ENCODE measurements around the gene MRPS7.
"Not testable (repeated sequence)": the region's sequence is repeated elsewhere in the genome, so short reads cannot be mapped to it uniquely, and the experiment has no call there.

The MRPS7 gene

DNA sequence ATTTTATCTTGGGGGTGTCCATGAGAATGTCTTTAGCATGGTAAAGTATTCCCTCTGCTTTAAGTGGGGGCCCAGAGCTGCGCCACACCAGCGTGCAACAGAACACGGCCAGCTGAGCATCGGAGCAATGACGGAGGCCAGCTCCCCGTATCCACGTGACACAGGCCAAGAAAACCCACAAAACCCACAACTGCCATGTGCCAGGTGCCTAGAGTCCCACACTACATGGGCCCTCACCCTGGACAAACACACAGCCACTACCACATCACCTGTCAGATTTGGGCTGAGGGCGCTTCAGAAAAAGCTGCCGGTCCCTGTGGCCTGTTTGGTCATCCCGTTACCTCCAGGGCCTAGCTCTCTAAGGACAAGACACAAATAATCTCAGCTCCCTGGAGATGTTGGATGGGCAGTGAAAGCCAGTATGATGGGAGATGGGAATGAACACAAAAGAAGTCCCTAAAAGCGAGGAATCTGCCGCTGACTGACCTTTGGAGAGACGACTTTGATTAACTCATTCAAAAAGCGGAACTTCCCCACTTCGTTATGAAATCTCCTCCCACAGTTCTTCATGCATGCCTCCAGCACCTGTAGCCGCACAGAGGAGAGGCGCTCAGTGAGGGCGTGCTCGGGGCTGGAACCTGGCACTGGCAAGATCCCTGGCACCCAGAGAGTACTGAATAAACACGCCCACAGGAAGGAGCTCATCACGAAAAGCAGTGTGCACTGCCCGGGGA, 17.4 kb upstream of the MRPS7 start:
- no peak for DNase-seq (ENCODE audit: low spot score)

DNA sequence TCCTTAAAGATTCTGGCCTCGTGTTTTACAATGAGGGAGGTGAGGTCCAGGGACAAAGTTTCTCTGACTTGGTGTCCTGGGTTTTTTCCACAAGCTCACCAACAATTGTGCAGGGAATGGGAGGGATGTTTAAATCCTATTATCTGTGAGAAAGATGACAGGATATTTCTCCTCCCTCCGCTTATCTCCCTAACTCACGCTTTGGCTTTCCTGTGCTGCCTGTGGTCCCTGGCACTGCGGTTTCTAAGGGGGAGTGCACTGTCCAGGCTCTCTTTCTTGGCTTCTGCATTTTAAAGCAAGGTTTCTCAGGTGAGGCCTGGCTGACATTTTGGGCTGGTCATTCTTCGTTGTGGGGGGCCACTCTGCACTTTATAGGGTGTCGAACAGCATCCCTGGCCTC, 16.7 kb upstream of the MRPS7 start:
- no peak for DNase-seq (ENCODE audit: low spot score)

DNA sequence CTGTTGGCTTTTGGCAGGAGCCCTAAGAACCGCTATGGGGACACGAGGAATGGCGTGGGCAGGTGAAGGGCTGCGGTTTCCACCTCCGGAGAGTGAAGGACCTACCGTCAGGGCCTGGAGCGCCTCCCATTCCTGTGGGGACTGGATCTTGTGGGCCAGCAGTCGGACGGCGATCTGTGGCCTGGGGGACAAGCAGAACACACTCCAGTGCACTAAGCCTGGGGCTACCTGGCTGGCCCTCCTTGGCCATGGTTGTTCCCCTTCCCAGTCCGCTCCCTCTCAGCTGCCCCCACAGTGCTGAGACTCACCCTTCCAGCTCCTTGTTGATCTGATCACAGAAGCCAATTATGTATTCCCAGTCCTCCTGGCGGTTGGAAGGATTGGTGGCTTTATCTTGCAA, 15.3 kb upstream of the MRPS7 start:
- DNase-seq (ENCODE audit: low spot score) = no peak

DNA sequence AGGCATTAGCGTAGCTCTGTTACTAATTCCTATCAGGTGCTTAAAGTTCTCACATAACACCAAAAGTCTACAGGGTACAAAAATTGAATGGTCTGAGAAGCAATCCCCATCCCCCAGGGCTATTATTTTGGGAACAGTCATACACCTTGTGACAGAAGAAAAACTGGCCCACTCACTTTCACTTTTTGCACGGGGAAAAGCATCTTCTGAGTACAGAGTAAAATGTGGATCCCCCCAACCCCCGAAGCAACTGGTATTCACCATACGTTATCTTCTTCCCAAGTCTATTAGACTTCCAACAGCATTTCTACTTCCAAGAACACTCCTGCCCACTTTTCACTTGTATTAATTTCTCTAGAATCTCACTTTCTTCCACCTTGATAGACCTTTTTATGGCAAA, 12.1 kb upstream of the MRPS7 start:
- no peak for DNase-seq (ENCODE audit: low spot score)

DNA sequence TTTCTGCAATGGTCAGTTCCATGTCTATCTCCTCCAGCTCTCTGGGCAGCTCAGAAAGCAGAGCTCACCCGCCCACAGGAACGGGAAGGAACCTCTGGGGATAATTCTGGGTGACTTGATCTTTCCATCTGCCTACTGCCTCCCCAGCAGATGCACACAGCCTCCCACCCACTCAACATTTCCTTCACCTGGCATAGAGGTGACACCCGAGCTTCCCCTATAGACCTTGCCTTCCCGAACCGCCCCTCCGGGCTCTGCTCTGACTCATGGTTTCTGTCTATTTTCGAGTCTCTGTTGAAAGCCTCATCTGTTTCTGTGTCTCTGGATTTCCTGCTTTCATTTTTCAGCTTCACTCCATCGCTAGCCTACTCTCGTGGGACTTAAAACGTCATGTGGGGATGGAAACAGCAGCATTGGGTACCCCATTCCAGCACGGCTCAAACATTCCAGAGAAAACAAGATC, 11.6 kb upstream of the MRPS7 start:
- DNase-seq (ENCODE audit: low spot score) = no peak

DNA sequence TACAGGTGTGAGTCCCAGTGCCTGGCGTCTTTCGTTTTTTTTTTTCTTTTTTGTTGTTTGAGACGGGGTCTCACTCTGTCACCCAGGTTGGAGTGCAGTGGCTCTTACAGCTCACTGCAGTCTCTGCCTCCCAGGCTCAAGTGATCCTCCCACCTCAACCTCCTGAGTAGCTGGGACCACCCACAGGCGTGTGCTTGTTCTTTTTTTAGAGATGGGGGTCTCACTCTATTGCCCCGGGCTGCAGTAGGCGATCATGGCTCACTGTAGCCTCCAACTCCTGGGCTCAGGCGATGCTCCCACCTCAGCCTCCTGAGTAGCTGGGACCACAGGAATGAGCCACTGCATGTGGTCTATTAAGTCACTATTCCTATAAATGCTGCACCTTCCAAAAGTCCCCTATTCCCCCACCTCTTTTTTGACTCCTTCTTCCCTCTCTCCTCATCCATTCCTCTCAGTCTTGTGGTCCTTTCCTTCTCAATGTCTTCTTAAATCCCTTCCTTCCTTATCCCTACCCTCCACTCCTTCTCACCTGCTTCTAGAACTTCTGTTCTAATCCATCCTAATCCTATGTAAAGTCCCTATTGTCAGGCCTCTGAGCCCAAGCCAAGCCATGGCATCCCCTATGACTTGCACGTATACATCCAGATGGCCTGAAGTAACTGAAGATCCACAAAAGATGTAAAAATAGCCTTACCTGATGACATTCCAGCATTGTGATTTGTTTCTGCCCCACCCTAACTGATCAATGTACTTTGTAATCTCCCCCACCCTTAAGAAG, 9.5 kb upstream of the MRPS7 start:
- no peak for DNase-seq (ENCODE audit: low spot score)

DNA sequence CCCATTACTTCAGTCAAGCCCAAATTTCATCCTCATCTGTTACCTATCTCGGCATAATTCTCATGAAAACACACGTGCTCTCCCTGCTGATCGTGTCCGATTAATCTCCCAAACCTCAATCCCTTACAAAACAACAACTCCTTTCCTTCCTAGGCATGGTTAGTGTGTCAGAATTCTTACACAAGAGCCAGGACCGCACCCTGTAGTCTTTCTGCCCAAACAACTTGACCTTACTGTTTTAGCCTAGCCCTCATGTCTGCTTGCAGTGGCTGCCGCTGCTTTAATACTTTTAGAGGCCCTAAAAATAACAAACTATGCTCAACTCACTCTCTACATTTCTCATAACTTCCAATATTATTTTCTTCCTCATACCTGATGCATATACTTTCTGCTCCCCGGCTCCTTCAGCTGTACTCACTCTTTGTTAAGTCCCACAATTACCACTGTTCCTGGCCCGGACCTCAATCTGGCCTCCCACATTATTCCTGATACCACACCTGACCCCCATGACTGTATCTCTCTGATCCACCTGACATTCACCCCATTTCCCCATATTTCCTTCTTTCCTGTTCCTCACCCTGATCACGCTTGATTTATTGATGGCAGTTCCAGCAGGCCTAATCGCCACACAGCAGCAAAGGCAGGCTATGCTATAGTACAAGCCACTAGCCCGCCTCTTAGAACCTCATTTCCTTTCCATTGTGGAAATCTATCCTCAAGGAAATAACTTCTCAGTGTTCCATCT, 5.6 kb upstream of the MRPS7 start:
- DNase-seq (ENCODE audit: low spot score) = not testable (repeated sequence)

DNA sequence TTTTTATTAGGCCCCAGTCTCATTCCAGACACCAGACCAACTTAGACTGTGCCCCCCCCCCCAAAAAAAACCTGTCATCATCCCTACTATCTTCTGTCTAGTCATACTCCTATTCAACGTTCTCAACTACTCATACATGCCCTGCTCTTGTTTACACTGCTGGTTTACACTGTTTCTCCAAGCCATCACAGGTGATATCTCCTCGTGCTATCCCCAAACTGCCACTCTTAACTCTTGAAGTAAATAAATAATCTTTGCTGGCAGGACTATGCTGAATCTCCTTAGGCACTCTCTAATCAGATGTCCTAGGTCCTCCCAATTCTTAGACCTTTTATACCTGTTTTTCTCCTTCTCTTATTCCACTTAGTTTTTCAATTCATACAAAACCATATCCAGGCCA, 4.5 kb upstream of the MRPS7 start:
- not testable (repeated sequence) for DNase-seq (ENCODE audit: low spot score)

DNA sequence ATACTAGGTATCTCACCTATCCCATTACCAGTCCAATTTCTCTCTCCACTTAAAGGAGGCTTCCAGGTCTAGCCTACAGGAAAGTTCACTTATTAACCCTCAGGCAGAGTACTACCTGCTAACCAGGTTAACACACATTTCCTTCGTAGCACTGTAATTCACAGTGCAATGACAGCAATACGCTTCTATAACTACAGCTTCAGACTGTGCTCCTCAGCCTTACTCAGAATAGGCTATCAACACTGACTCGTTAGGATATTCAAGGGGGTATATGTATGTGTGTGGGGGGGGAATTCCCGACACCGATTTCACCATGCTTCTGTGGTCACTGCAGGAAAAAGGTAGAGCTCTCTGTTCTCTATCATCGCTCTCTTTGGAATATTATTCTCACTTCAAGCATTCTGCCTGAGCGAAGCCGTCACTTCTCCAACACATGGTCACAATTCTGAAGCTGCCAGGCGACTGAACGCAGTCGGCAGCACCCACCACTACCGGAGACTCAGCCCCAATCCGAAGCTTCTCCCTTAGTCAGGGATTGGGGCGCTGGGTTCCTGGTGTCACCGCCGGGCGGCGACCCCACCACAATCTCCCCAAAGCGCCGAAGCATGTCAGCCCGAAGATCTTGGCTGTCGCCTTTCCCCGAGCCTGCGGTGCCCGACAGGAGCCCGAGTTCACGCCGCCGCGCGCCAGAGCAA, 891 bp upstream of the MRPS7 start:
- no peak for DNase-seq (ENCODE audit: low spot score)

DNA sequence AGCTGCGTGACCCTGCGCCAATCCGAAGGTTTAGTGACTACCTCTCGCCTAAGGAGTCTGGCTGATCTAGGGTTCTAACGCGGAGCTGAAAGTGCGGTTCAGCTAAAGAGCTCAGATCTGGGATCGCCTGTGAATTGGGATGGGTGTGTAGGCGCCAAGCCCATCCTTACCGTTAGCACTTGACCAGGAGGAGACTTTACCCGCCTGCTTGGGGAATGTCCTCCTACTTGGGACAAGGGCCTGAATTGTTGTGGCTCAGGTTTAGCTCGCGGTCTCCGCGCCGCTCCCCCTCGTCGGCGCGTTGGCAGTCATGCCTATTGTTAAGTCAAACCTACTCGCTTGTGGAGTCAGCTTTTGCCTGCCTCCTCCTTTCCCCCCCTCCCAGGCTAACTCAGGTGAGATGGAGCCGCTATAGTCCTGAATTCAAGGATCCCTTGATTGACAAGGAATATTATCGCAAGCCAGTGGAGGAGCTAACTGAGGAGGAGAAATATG, 480 bp downstream of the MRPS7 start:
- DNase-seq (ENCODE audit: low spot score) = no peak

DNA sequence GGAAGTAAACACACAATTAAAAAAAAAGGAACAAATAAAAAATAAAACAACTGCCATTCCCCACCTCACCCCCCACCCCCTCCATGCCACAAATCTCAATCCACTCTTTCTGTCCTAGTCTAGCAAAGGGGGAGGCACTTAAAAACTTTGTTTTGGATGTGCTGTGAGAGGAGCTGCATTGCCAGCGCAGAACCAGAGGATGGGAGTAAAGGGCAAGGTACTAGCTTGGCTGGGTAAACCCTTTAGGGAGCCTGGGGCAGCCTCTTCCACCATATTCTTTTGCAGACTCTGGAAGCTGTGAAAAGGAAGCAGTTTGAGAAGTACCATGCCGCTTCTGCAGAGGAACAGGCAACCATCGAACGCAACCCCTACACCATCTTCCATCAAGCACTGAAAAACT, 1.4 kb downstream of the MRPS7 start:
- no peak for DNase-seq (ENCODE audit: low spot score)

DNA sequence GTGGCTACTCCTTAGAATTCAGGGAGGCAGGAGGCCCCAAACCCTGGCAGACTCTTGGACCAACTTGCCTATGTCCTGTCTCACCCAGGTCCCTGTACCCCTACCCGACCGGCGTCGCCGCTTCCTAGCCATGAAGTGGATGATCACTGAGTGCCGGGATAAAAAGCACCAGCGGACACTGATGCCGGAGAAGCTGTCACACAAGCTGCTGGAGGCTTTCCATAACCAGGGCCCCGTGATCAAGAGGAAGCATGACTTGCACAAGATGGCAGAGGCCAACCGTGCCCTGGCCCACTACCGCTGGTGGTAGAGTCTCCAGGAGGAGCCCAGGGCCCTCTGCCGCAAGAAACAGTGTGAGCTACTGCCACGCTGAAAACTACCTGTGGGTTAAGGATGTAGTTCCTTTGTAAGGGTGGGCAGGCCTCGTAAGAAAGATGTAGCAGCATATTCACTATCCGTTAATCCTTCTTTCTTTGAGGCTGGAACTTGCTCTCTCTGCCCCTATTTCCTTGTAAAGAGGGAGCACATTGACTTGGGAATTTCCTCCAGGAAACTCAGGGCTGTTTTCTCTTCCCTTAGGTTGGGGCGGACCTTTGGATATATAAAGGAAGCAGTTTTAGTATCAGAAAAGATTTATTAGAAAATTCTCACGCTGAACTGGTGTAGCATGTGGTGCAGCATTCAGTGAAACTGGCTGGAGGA, 4.1 kb downstream of the MRPS7 start:
- no peak for DNase-seq (ENCODE audit: low spot score)

DNA sequence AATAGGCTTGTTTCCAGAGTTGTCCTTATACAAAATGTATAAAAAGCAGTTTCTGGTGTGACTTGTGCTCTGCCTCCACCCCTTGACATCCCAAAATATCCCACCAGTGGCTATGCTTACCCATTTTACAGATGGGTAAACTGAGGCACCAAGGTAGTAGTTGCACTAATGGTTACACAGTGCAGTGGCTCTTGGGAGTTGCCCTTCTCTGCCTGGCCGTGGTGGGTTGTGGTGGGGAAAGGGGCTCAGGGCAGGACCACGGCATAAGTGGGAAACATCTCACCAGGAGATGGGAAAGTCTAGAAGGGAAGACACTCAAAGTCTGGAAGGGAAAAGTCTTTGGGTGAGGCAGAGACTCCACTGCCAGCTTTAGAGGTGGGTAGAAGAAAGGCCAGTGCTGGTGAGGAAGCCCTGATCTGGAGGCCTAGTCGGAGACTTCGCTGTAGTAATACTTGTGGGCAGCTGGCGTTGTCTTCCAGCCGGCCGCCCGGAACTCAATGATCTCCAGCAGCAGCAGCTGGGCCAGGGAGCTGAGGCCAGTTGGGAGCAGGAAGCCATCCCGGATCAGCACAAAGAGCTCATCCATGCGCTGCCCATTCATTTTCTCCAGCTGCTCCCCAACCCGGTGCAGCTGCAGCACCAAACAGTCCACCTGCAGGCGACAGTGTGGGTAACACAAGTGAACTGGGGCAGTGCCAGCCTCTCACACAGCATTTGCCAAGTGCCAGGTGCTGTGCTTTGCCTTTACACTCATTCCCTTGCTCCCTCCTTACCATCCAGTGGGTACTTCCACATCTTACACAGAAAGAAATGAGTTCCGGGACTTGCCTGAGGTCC, 4.9 kb downstream of the MRPS7 start:
- DNase-seq (ENCODE audit: low spot score) = no peak

DNA sequence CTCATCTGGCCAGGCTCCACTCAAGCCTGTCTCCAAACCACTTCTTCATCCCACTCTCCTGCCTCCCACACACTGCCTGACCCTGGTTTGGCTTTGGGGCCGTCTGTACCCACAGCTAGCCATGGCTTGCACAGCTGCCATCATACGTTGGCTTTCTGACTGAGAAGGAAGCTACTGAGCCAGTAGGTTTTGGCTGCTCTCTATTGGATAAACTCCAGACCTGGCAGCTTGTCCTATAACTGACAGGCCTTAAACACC, 5.4 kb downstream of the MRPS7 start:
- DNase-seq (ENCODE audit: low spot score) = no peak

DNA sequence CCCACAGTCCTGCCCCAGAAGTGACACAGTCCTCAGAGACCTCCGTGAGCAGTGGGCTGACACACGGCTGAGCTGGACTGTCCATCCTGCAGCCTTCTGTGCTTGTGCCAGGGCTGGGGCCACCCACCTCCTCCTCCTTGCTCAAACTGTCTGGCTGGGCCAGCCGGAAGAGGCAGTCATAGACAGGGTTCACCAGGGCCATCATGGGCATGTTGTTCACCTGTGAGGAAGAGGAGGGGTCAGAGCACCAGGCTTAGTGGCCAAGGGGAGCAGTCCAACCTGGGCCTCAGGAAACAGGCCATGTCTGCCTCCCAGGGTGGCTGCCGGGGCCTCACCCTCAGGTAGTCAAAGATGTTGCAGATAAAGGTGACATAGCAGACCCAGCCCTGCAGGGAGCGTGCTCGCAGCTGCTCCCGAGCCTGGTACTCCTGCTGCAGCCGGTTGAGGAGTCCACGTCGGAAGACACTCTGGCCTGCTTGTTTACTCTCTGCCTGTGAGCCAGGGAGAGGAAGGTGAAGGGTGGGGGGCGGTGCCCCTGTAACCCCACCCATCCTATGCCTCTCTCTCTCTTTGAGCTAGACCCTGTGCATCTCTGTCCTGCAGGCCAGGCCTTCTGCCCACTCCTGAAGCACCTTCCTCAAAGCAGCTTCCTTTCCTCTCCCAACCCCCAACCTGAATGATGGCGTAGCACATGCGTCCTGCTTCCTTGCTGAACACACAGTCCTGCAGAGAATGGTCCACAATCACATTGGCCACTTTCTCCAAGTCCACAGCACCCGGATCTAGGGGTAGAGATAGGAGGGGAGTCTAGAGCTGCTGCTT, 5.9 kb downstream of the MRPS7 start:
- peak; percentile 63 for DNase-seq (ENCODE audit: low spot score)

DNA sequence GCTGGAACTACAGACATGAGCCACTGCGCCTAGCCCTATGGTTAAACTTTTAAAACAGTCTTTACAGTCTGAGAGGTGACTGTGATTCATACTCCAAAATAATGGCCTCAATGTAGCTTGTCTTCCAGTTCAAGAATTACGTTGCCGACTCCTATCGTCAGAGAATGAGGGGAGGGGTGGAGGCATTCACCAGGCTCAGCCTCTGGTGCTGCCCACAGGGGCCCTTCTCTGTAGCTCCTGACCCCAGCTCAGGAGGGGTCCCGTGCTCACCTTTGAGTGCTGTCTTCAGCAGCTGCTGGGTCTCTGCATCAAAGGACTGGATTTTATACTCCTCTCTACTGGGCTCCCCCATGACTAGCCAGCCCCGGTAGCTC, 8.2 kb downstream of the MRPS7 start:
- no peak for DNase-seq (ENCODE audit: low spot score)

DNA sequence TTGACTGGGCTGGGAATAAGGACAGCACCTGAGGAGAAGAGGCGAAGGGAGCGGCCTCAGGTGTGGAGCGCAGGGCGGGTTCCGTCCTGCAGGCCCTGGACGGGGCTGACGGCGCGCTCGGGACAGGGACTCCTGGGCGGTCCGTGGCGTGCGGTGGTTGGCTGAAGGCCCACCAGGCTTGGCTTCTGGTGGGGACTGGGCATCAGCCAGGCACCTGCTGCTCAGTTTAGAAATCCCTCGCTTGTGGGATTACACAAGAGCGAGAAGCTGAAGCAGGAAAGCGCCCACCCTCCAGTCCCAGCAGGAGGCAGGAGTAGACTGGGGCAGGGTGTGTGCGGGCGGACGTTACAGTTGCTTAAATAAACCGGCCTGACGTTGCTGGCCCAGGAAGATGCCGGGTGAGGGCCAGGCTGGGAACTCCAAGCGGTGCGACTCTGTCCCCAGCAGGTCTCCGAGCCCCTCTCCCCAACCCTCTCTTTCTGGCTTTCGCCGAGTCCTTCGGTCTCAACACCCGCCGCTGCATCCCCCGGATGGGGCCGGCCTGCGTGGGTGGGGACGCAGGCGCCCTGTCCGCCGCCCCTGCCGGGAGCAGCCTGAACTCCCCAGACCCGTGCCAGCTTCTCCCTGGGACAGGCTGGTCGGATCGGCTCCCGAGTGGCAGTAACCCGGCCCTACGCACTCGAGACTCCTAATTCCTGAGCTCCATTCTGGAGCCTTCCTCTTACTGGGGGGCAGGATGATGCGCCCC, 8.7 kb downstream of the MRPS7 start:
- peak; percentile 82 for DNase-seq (ENCODE audit: low spot score)

DNA sequence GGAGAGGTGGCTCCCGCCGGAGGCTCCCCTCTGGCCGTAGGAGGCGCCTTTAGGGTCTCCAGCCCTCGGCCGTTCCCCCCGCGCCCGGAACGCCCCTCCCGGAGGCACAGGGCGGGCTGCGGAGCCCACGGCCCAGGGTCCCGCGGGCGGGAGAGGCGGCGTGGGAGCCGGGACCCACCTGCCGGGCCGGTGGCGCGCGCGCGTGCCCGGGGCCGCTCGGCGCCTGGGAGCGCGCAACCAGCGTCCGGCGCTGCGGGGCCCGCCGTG, 9.2 kb downstream of the MRPS7 start, which contains the start of gene MIF4GD:
TSS of gene MIF4GD (minus strand) at position 266 of the 267 bp plus-strand sequence. CDS start 1,036 bp downstream, outside the sequence.
- no peak for DNase-seq (ENCODE audit: low spot score)

All from SK-N-DZ (cell line).